T-helper 1 cell treated with Interleukin-12 subunit alpha and Interleukin-12 subunit beta and Interleukin-4 antibody, amounts not matched to agents 30 ng/mL and 1 ng/mL, for 36 hours (primary cell): ENCODE results near the gene SDC1. TPM values are rescaled to one million over a fixed set of nuclear protein-coding genes. Genes with fewer than 3 reads are reported as not detected.

ENCODE experiments used
- intact Hi-C: fragments of 100-400 bp; cut with micrococcal nuclease; formaldehyde crosslinking; loops from one replicate; pipeline ENCODE4 v1.15.1; 2024
- total RNA-seq: library from RNA; stranded (reverse); gene quantifications from 2 replicates; pipeline ENCODE4 v1.2.3, GENCODE V29; 2022

SDC1 gene
- total RNA-seq, 1 donor from 2014 or later: not detected

DNA sequence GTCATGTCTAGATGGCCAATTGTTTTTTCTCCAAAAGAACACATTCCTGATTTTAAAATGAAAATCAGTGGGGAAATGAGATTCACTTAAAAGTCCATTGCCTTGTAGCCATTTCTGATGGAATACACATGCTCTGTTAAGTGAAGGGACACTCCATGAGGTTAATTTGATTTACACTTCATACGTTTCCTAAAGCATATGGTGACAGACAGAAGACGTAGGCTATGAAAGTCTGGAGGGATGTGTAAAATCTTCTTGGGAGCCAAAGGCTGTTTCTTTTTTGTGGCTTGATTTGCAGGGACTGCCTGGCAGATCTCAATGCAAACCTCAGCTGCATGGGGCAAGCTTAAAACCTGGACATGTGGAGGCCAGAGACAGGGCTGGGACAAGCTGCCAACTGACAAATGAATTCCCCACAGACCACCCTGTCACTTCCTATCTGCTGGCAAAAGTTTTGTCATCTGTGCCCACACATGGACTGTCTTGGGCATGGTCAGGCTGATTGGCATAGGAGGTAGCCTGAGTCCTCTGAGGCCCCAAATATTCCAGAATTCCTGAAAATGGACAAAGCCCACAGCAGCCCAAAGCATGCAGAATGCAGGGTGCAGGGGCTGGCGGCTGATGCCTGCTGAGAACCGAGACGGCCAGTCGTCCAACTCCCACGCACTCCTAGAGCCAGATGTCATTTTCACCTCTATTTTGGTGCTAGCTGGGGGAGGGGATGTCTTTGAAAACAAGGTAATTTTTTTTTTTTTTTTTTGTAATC, 73.9 kb downstream of the SDC1 start:
- intact Hi-C loops: no loop called here

Other genes starting within 250 kb of the SDC1 start
- 4.1 and 5.1 TPM in 2 replicates for gene WDR35, start 235.0 kb downstream of the SDC1 start, total RNA-seq
- gene MATN3, start 212.5 kb downstream of the SDC1 start, total RNA-seq: not detected in 2 replicates
- 30.3 and 31.9 TPM in 2 replicates for gene LAPTM4A, start 173.5 kb downstream of the SDC1 start, total RNA-seq
- gene PUM2, start 125.7 kb upstream of the SDC1 start, total RNA-seq: 136 and 139 TPM in 2 replicates
- gene RHOB, start 221.9 kb upstream of the SDC1 start, total RNA-seq: 3.5 and 4.2 TPM in 2 replicates